ENCODE results near the gene CLCN3. TPM values are rescaled to one million over a fixed set of nuclear protein-coding genes. Genes with fewer than 3 reads are reported as not detected.

Gene CLCN3
- total and polyA plus RNA-seq, 10 of the 15 experiments (the other 5 are each of a cell fraction or from before 2014, with no cell fraction given): 4.0 to 22.8 (median 11.8) TPM

GRCh38 chr4:169716677-169717076 is 96.3 kb downstream of the CLCN3 start:
- 95% methylated on average over 1 of the region's 1 CpG for WGBS (ENCODE audit: insufficient coverage, insufficient replicate concordance, low lambda C conversion rate, missing lambda C conversion rate)
- in situ Hi-C loops (cut with MboI): no loop called here
- no peak overlapping the region for H3K9ac ChIP-seq (ENCODE audit: control insufficient read depth, insufficient read depth, low read length)
- BruUV-seq (replicated peaks): no TSS peak
- SMC1A ChIA-PET (ENCODE audit: uncharacterized antibody, unreplicated experiment): no interaction called here
- H3K79me2 ChIP-seq (ENCODE audit: control insufficient read depth, insufficient read depth, low read length): no peaks in the 10 kb centered on the region
- no peak for FAIRE-seq
- H4K20me1 ChIP-seq (ENCODE audit: control insufficient read depth, insufficient read depth): no peaks in the 10 kb centered on the region
- H3K27ac ChIP-seq (ENCODE audit: control insufficient read depth, insufficient read depth): no peak overlapping the region
- H3K4me3 ChIP-seq: no peak overlapping the region
- DNase-seq (ENCODE audit: low read depth, low spot score): no peak
- no peaks in the 10 kb centered on the region for H3K27me3 ChIP-seq (replicated peaks in 1 of 2; ENCODE audit: control insufficient read depth in 2 of 2, insufficient read depth in 2 of 2, low read length in 1 of 2)
- RAD21 ChIA-PET (ENCODE audit: unreplicated experiment): no interaction called here
- H2AFZ ChIP-seq (ENCODE audit: control insufficient read depth, low read depth, low read length): no peak overlapping the region
- H3K4me1 ChIP-seq (ENCODE audit: control insufficient read depth, insufficient read depth, low read length): no peaks in the 10 kb centered on the region
- TF ChIP-seq MTA3 (IDR thresholded peaks at IDR 0.05; ENCODE audit: borderline replicate concordance, low read length) (no peak), PRDM15 (CRISPR knock-in tag; IDR thresholded peaks at IDR 0.05) (no peak), ELK1 (IDR thresholded peaks at IDR 0.05; ENCODE audit: low read depth, low read length) (no peak), TCF12 (IDR thresholded peaks at IDR 0.05; ENCODE audit: low read depth, low read length) (no peak), MYC (IDR thresholded peaks at IDR 0.05; ENCODE audit: insufficient read depth, insufficient read length, insufficient replicate concordance, low read length, severe bottlenecking) (no peak), POU2F2 (IDR thresholded peaks at IDR 0.05; ENCODE audit: borderline replicate concordance, low read depth, low read length) (no peak), ZNF207 (IDR thresholded peaks at IDR 0.05; ENCODE audit: borderline replicate concordance) (no peak), SMC3 (IDR thresholded peaks at IDR 0.05; ENCODE audit: borderline replicate concordance, low read length) (no peak), RUNX3 (IDR thresholded peaks at IDR 0.05; ENCODE audit: low read length) (no peak), TARDBP (IDR thresholded peaks at IDR 0.05; ENCODE audit: borderline replicate concordance) (no peak), CEBPB (IDR thresholded peaks at IDR 0.05; ENCODE audit: borderline replicate concordance in 1 of 2, low read depth in 2 of 2, low read length in 2 of 2) (no peak), BACH1 (IDR thresholded peaks at IDR 0.05; ENCODE audit: borderline replicate concordance) (no peak), NFXL1 (IDR thresholded peaks at IDR 0.05; ENCODE audit: borderline replicate concordance) (no peak)
- no peak for ATAC-seq
- peaks cover 0 to 13% of the 10 kb centered on the region in 2 experiments; a peak in 2 of 4 replicates for H3K36me3 ChIP-seq (ENCODE audit: control insufficient read depth in 2 of 2, insufficient read depth in 2 of 2, low read length in 1 of 2)
- CTCF ChIA-PET: interaction anchor here (1.1 kb wide), 1 partner anchor 11 kb away, joined by 4 read pairs; no protein-coding TSS in a partner anchor
- no peaks in the 10 kb centered on the region for H3K9me3 ChIP-seq (replicated peaks; ENCODE audit: control insufficient read depth, insufficient read depth, low read length)
- intact Hi-C loops (cut with micrococcal nuclease; ENCODE audit: unreplicated experiment): no loop called here
- no peak overlapping the region for H3K4me2 ChIP-seq (ENCODE audit: control insufficient read depth, insufficient read depth)
- POLR2A ChIA-PET: no interaction called here
